Stimulated activated CD8-positive, alpha-beta memory T cell treated with anti-CD3 and anti-CD28 coated beads, Interleukin-4, amount 100 ng/mL, for 4 hours (primary cell): ENCODE data around the gene RANBP17.
"Not testable (repeated sequence)": the region's sequence is repeated elsewhere in the genome, so short reads cannot be mapped to it uniquely, and the experiment has no call there.

Experiments
- DNase-seq, 2 donors: peaks; one replicate each; pipeline ENCODE4 v3.0.0-alpha.2; 2020; ENCODE audit warnings: low read depth in 2 of 2, low spot score in 1 of 2

Gene RANBP17

GRCh38 chr5:170865622-170866021, 3.8 kb downstream of the RANBP17 start:
- DNase-seq: no peak

- no peak for DNase-seq
These were observed 6.0 kb downstream of the RANBP17 start for GRCh38 chr5:170867825-170868224.

- not testable (repeated sequence) for DNase-seq
These were observed 8.6 kb downstream of the RANBP17 start for GRCh38 chr5:170870390-170870789.

GRCh38 chr5:170874017-170874416, 12.2 kb downstream of the RANBP17 start:
- DNase-seq: no peak

GRCh38 chr5:170875811-170876210, 14.0 kb downstream of the RANBP17 start:
- no peak for DNase-seq

GRCh38 chr5:170880084-170880483, 18.3 kb downstream of the RANBP17 start:
- DNase-seq: no peak

- DNase-seq: no peak
These were observed 20.5 kb downstream of the RANBP17 start for GRCh38 chr5:170882345-170882744.

GRCh38 chr5:170885256-170885655, 23.4 kb downstream of the RANBP17 start:
- no peak for DNase-seq

GRCh38 chr5:170885809-170886208, 24.0 kb downstream of the RANBP17 start:
- DNase-seq: no peak

GRCh38 chr5:170886210-170886894, 24.5 kb downstream of the RANBP17 start:
- no peak for DNase-seq

- no peak for DNase-seq
These were observed 30.4 kb downstream of the RANBP17 start for GRCh38 chr5:170892196-170892595.

GRCh38 chr5:170894665-170895064, 32.8 kb downstream of the RANBP17 start:
- no peak for DNase-seq

- DNase-seq: no peak
These were observed 35.0 kb downstream of the RANBP17 start for GRCh38 chr5:170896779-170897178.

GRCh38 chr5:170903075-170903474, 41.3 kb downstream of the RANBP17 start:
- no peak for DNase-seq

- no peak for DNase-seq
These were observed 45.9 kb downstream of the RANBP17 start for GRCh38 chr5:170907758-170908157.

- no peak for DNase-seq
These were observed 51.8 kb downstream of the RANBP17 start for GRCh38 chr5:170913573-170913972.

GRCh38 chr5:170917113-170917512, 55.3 kb downstream of the RANBP17 start:
- DNase-seq: no peak

- DNase-seq: no peak
These were observed 58.4 kb downstream of the RANBP17 start for GRCh38 chr5:170920196-170920595.

GRCh38 chr5:170922331-170922730, 60.5 kb downstream of the RANBP17 start:
- DNase-seq: not testable (repeated sequence)

GRCh38 chr5:170923910-170924620, 62.2 kb downstream of the RANBP17 start:
- no peak for DNase-seq

GRCh38 chr5:170935534-170936218, 73.9 kb downstream of the RANBP17 start:
- not testable (repeated sequence) for DNase-seq

- DNase-seq: no peak
These were observed 75.3 kb downstream of the RANBP17 start for GRCh38 chr5:170937072-170937471.
